Activated CD4-positive, alpha-beta T cell treated with anti-CD3 and anti-CD28 coated beads, Interleukin-2, amount 50 U/mL, for 48 hours (primary cell): ENCODE results near the gene CHST1.

Source experiments
- DNase-seq, 2 experiments: peaks; one replicate each; pipeline ENCODE4 v3.0.0-alpha.2; 2020

CHST1 gene

DNA sequence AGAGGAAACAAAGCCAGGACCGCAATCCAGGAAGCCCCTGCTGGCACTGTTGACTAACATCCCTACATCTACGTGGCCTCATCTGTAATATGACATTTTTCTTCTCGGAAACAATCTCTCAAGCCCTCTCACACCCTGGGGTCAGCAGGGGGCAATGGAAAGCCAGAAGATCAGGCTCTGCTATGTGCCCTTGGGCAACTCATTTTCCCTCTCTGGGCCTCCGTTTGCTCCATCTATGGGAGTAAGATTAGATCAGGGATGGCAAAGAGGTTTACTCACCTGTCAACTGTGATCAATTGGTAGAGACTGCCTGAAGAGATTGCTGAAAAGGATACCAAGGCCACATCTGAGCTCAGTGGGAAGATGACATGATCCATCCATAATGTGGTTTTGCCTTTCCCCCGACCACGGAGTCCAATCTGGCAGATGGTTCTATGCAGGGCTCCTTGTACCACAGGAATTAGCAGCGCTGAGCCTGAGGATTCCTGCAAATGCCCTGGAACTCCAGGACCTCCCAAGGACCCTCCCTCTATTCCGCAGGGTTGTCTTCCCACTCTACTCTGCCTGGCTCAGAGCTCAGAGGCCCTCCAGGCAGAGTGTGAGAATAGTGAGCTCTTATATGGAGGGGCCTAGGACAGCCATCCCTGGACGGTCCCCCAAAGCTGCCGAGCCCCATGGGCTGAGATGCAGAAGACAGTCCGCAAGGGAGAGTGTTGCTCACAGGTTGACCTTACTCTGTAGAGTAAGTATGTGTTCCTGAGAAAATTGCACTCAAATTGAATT lies 66.1 kb downstream of the CHST1 start:
- DNase-seq: no peak
